HepG2 (cell line): ENCODE results near the gene IZUMO4. TPM values are rescaled to one million over a fixed set of nuclear protein-coding genes. Genes with fewer than 3 reads are reported as not detected.

Source experiments
- EEA1 ChIP-seq: sonication (generic); formaldehyde crosslinking; IDR thresholded peaks from 2 replicates; pipeline ENCODE4 v1.5.1; 2020; ENCODE audit warnings: mild to moderate bottlenecking, missing genetic modification reagents, borderline replicate concordance
- FOSL2 ChIP-seq: sonication (generic); formaldehyde crosslinking; IDR thresholded peaks from 2 replicates; pipeline ENCODE4 v1.4.0; 2020; ENCODE audit warnings: missing genetic modification reagents
- GFI1 ChIP-seq: sonication (generic); formaldehyde crosslinking; IDR thresholded peaks from 2 replicates; pipeline ENCODE4 v1.5.0; 2020; ENCODE audit warnings: missing genetic modification reagents, mild to moderate bottlenecking, borderline replicate concordance
- GTF3A ChIP-seq: sonication (generic); formaldehyde crosslinking; conservative IDR thresholded peaks from 2 replicates; pipeline ENCODE4 v1.4.0; 2020; ENCODE audit warnings: mild to moderate bottlenecking, missing genetic modification reagents
- KLF6 ChIP-seq: IDR thresholded peaks from 2 replicates; pipeline ENCODE4 v1.8.0; 2016; ENCODE audit warnings: missing biosample characterization, missing genetic modification reagents
- NCOA1 ChIP-seq: sonication (generic); formaldehyde crosslinking; IDR thresholded peaks from 2 replicates; pipeline ENCODE4 v1.9.0; 2021; ENCODE audit warnings: missing genetic modification reagents
- NCOR1 ChIP-seq: fragments of 200-600 bp; sonication (generic); IDR thresholded peaks from 2 replicates; pipeline ENCODE4 v1.7.0; 2017; ENCODE audit warnings: antibody characterized with exemption, low read length, borderline replicate concordance
- PRMT3 ChIP-seq: sonication (generic); formaldehyde crosslinking; IDR thresholded peaks from 2 replicates; pipeline ENCODE4 v1.8.1; 2022; ENCODE audit warnings: low read depth, mild to moderate bottlenecking, moderate library complexity, missing genetic modification reagents, borderline replicate concordance
- RAD21 ChIP-seq: fragments of 450-650 bp; formaldehyde crosslinking; IDR thresholded peaks from 2 replicates; pipeline ENCODE4 v1.5.0; 2020; ENCODE audit warnings: mild to moderate bottlenecking
- SETDB1 ChIP-seq: sonication (generic); formaldehyde crosslinking; IDR thresholded peaks from 2 replicates; pipeline ENCODE4 v1.5.1; 2020; ENCODE audit warnings: missing genetic modification reagents, mild to moderate bottlenecking, borderline replicate concordance
- SOX13 ChIP-seq, 3 experiments: fragments of 450-650 bp in 1 of 3; sonication (generic) in 1 of 3; formaldehyde crosslinking in 1 of 3; IDR thresholded peaks in 2 of 3; conservative IDR thresholded peaks in 1 of 3; 2 replicates each; pipeline versions ENCODE4 v1.5.0 to v1.6.1; 2016 to 2020; ENCODE audit warnings: antibody characterized with exemption in 1 of 3, mild to moderate bottlenecking in 1 of 3, missing compliant biosample characterization in 1 of 3, missing genetic modification reagents in 1 of 3, moderate library complexity in 1 of 3
- USF2 ChIP-seq, 2 experiments: sonication (generic) in 1 of 2; formaldehyde crosslinking in 1 of 2; IDR thresholded peaks; 2 replicates each; pipeline versions ENCODE4 v1.5.1 to v1.6.1; 2011 to 2020; ENCODE audit warnings: borderline replicate concordance in 1 of 2, low read depth in 1 of 2, low read length in 1 of 2, mild to moderate bottlenecking in 1 of 2, missing genetic modification reagents in 1 of 2, moderate library complexity in 1 of 2
- ZMYM3 ChIP-seq: sonication (generic); formaldehyde crosslinking; IDR thresholded peaks from 2 replicates; pipeline ENCODE4 v1.5.1; 2020; ENCODE audit warnings: mild to moderate bottlenecking, missing genetic modification reagents
- ZNF101 ChIP-seq: sonication (generic); formaldehyde crosslinking; IDR thresholded peaks from 2 replicates; pipeline ENCODE4 v1.4.0; 2020; ENCODE audit warnings: mild to moderate bottlenecking, low read depth, missing genetic modification reagents, borderline replicate concordance
- ZNF225 ChIP-seq: sonication (generic); formaldehyde crosslinking; IDR thresholded peaks from 2 replicates; pipeline ENCODE4 v1.4.0; 2020; ENCODE audit warnings: mild to moderate bottlenecking, missing genetic modification reagents
- polyA plus RNA-seq, 8 experiments: library from polyadenylated mRNA; depleted of rRNA in 3 of 8; stranded (reverse) in 7 of 8; unstranded in 1 of 8; fragments of >200 nt; fragmentation: Illumina TruSeq in 4 of 8; extraction: Trizol in 4 of 8; gene quantifications; 2 replicates each; pipeline versions ENCODE4 v1.2.1 to v1.2.3, GENCODE V29; 2011 to 2016; ENCODE audit warnings: low read depth in 4 of 8, missing spikeins in 1 of 8, mixed read lengths in 1 of 8; ENCODE audit not compliant: insufficient read depth in 1 of 8
- total RNA-seq, 5 experiments: library from RNA; depleted of rRNA; stranded (reverse); fragments of >200 nt; fragmentation: Illumina TruSeq; extraction: Trizol; gene quantifications; 2 replicates each; pipeline ENCODE4 v1.2.3, GENCODE V29; 2016; ENCODE audit warnings: low read depth in 1 of 5
- TF ChIP-seq, protein P1 (sequence below): sonication (generic); formaldehyde crosslinking; IDR thresholded peaks from 2 replicates; pipeline ENCODE4 v1.5.0; 2020; ENCODE audit warnings: missing genetic modification reagents, mild to moderate bottlenecking, borderline replicate concordance
- TF ChIP-seq, protein P2 (sequence below): fragments of 450-650 bp; IDR thresholded peaks from 2 replicates; pipeline ENCODE4 v1.6.1; 2016
- TF ChIP-seq, protein P3 (sequence below): sonication (generic); formaldehyde crosslinking; IDR thresholded peaks from 2 replicates; pipeline ENCODE4 v1.5.0; 2020; ENCODE audit warnings: missing genetic modification reagents, mild to moderate bottlenecking, borderline replicate concordance
- TF ChIP-seq, protein P4 (sequence below): sonication (generic); formaldehyde crosslinking; IDR thresholded peaks from 2 replicates; pipeline ENCODE4 v1.5.1; 2020; ENCODE audit warnings: missing genetic modification reagents, mild to moderate bottlenecking, borderline replicate concordance

Gene IZUMO4
- total and polyA plus RNA-seq, 2 of the 13 experiments (the other 11 are each of a cell fraction or from before 2014, with no cell fraction given): 0.77 to 3.9 TPM

DNA sequence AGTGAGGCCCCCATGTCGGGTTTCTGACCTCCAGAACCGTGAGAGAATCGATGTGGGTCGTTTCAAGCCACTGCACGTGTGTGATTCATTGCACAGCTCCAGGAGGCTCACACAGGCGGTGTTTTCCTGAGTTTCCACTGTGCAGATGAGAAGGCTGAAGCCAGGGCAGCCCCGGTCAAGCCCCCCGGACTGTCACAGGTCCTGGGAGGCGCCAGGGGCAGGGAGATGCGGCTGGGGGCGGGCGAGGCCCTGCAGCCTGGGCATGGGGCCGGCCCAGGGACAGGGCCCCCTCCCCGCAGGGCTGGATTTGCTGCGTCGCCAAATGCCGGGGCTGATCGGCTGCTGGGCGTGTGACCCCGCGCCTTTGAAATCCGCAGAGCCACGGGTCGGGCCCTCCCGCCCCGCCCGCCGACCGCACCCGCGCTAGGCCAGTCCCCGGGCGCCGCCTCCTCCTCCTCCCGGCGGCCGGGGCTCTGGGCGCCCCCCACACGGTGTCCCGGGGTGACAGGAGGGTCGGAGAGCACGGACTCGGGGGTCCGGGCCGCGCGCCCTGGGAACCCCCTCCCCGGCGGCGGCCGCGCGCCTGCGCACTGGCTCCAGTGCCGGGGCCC lies 35.7 kb upstream of the IZUMO4 start (continued):
- TF ChIP-seq NCOR1 (no peak), ZMYM3 (CRISPR knock-in tag) (no peak), ZNF101 (CRISPR knock-in tag) (no peak), RAD21 (CRISPR knock-in tag) (peak; percentile 40; the same call in 1 of the 2 replicates), ZNF225 (CRISPR knock-in tag) (no peak), SETDB1 (no peak), EEA1 (CRISPR knock-in tag) (no peak), GTF3A (CRISPR knock-in tag) (no peak), GFI1 (CRISPR knock-in tag) (no peak), SOX13 (IDR thresholded peaks at IDR 0.05) (no peak; the same call in 1 of the 2 replicates), SOX13 (CRISPR knock-in tag; conservative IDR thresholded peaks at IDR 0.05 in 1 of 2, IDR thresholded peaks at IDR 0.05 in 1 of 2) (peak; percentile 7 to 60; a peak in 1 of 4 replicates), PRMT3 (CRISPR knock-in tag) (no peak), FOSL2 (CRISPR knock-in tag) (peak; percentile 18; the same call in 1 of the 2 replicates), USF2 (IDR thresholded peaks at IDR 0.05; ENCODE audit: low read depth, low read length) (no peak), USF2 (CRISPR knock-in tag; IDR thresholded peaks at IDR 0.05; ENCODE audit: borderline replicate concordance) (no peak), KLF6 (no peak), NCOA1 (CRISPR knock-in tag) (no peak)
- TF ChIP-seq, protein P1, sequence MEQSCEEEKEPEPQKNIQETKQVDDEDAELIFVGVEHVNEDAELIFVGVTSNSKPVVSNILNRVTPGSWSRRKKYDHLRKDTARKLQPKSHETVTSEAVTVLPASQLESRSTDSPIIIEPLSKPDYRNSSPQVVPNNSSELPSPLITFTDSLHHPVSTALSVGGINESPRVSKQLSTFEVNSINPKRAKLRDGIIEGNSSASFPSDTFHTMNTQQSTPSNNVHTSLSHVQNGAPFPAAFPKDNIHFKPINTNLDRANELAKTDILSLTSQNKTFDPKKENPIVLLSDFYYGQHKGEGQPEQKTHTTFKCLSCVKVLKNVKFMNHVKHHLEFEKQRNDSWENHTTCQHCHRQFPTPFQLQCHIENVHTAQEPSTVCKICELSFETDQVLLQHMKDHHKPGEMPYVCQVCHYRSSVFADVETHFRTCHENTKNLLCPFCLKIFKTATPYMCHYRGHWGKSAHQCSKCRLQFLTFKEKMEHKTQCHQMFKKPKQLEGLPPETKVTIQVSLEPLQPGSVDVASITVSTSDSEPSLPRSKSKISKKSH: no peak; the same call in 1 of the 2 replicates
- TF ChIP-seq, protein P2, sequence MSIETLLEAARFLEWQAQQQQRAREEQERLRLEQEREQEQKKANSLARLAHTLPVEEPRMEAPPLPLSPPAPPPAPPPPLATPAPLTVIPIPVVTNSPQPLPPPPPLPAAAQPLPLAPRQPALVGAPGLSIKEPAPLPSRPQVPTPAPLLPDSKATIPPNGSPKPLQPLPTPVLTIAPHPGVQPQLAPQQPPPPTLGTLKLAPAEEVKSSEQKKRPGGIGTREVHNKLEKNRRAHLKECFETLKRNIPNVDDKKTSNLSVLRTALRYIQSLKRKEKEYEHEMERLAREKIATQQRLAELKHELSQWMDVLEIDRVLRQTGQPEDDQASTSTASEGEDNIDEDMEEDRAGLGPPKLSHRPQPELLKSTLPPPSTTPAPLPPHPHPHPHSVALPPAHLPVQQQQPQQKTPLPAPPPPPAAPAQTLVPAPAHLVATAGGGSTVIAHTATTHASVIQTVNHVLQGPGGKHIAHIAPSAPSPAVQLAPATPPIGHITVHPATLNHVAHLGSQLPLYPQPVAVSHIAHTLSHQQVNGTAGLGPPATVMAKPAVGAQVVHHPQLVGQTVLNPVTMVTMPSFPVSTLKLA: peak; percentile 32; the same call in 1 of the 2 replicates
- TF ChIP-seq, protein P3, sequence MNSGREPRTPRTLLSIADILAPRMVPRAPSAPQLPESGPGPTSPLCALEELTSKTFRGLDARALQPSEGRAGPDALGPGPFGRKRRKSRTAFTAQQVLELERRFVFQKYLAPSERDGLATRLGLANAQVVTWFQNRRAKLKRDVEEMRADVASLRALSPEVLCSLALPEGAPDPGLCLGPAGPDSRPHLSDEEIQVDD (CRISPR knock-in tag): no peak
- TF ChIP-seq, protein P4, sequence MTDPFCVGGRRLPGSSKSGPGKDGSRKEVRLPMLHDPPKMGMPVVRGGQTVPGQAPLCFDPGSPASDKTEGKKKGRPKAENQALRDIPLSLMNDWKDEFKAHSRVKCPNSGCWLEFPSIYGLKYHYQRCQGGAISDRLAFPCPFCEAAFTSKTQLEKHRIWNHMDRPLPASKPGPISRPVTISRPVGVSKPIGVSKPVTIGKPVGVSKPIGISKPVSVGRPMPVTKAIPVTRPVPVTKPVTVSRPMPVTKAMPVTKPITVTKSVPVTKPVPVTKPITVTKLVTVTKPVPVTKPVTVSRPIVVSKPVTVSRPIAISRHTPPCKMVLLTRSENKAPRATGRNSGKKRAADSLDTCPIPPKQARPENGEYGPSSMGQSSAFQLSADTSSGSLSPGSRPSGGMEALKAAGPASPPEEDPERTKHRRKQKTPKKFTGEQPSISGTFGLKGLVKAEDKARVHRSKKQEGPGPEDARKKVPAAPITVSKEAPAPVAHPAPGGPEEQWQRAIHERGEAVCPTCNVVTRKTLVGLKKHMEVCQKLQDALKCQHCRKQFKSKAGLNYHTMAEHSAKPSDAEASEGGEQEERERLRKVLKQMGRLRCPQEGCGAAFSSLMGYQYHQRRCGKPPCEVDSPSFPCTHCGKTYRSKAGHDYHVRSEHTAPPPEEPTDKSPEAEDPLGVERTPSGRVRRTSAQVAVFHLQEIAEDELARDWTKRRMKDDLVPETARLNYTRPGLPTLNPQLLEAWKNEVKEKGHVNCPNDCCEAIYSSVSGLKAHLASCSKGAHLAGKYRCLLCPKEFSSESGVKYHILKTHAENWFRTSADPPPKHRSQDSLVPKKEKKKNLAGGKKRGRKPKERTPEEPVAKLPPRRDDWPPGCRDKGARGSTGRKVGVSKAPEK (CRISPR knock-in tag): no peak
